KMS-11 (cell line): Measurements from ENCODE around the gene ADAR.

Experiments
- H2AFZ ChIP-seq: fragments of 200-600 bp; sonication (generic); 2 replicates; pipeline ENCODE4 v1.6.1; 2016; ENCODE audit warnings: antibody characterized with exemption, mixed run types, low read depth
- H3K27ac ChIP-seq: fragments of 200-600 bp; sonication (generic); 2 replicates; pipeline ENCODE4 v1.6.1; 2016; ENCODE audit warnings: mild to moderate bottlenecking, mixed run types
- H3K27me3 ChIP-seq: fragments of 200-600 bp; sonication (generic); 2 replicates; pipeline ENCODE4 v1.6.1; 2017; ENCODE audit warnings: mild to moderate bottlenecking, low read depth, mixed run types, moderate library complexity; ENCODE audit not compliant: insufficient read depth
- H3K36me3 ChIP-seq: fragments of 200-600 bp; sonication (generic); 2 replicates; pipeline ENCODE4 v1.6.1; 2017; ENCODE audit warnings: mild to moderate bottlenecking, mixed run types; ENCODE audit not compliant: insufficient read depth
- H3K4me1 ChIP-seq: fragments of 200-600 bp; sonication (generic); 2 replicates; pipeline ENCODE4 v1.6.1; 2016; ENCODE audit warnings: mild to moderate bottlenecking, low read depth, mixed run types; ENCODE audit not compliant: poor library complexity, severe bottlenecking
- H3K4me2 ChIP-seq: fragments of 200-600 bp; sonication (generic); 2 replicates; pipeline ENCODE4 v1.7.0; 2016; ENCODE audit warnings: mild to moderate bottlenecking, mixed run types
- H3K4me3 ChIP-seq: fragments of 200-600 bp; sonication (generic); IDR thresholded peaks from 2 replicates; pipeline ENCODE4 v1.6.1; 2017; ENCODE audit warnings: low read depth, low read length, mixed read lengths; ENCODE audit not compliant: insufficient read depth
- H3K79me2 ChIP-seq: fragments of 200-600 bp; sonication (generic); 2 replicates; pipeline ENCODE4 v1.6.1; 2016; ENCODE audit warnings: low read depth, mixed run types; ENCODE audit not compliant: insufficient read depth
- H3K9ac ChIP-seq: fragments of 200-600 bp; sonication (generic); 2 replicates; pipeline ENCODE4 v1.6.1; 2016; ENCODE audit warnings: mild to moderate bottlenecking, mixed run types
- H4K20me1 ChIP-seq: fragments of 200-600 bp; sonication (generic); 2 replicates; pipeline ENCODE4 v1.6.1; 2016; ENCODE audit warnings: mild to moderate bottlenecking, mixed run types; ENCODE audit not compliant: insufficient read depth
- CTCF ChIP-seq: fragments of 200-600 bp; sonication (generic); conservative IDR thresholded peaks from 2 replicates; pipeline ENCODE4 v1.6.1; 2017; ENCODE audit warnings: low read depth, mild to moderate bottlenecking, antibody characterized with exemption, low read length, moderate library complexity, mixed read lengths

ADAR gene

GRCh38 chr1:154577346-154578057 lies 30.5 kb downstream of the ADAR start:
- no peak for TF ChIP-seq CTCF
- Histone ChIP-seq H3K9ac (no peak overlapping the region), H2AFZ (no peak overlapping the region), H3K36me3 (peaks cover 13% of the 10 kb centered on the region; the same call in 1 of the 2 replicates), H3K27me3 (peaks cover 13% of the 10 kb centered on the region; the same call in 1 of the 2 replicates), H3K4me2 (no peak overlapping the region), H3K4me1 (peaks cover 21% of the 10 kb centered on the region), H3K79me2 (no peaks in the 10 kb centered on the region), H3K4me3 (no peak overlapping the region), H3K27ac (no peak overlapping the region), H4K20me1 (no peaks in the 10 kb centered on the region)

GRCh38 chr1:154575951-154576566 lies 31.9 kb downstream of the ADAR start:
- Histone ChIP-seq H3K36me3 (peaks cover 5% of the 10 kb centered on the region; the same call in 1 of the 2 replicates), H3K27me3 (peaks cover 14% of the 10 kb centered on the region; the same call in 1 of the 2 replicates), H3K79me2 (no peaks in the 10 kb centered on the region), H3K9ac (no peak overlapping the region), H3K4me2 (no peak overlapping the region), H2AFZ (no peak overlapping the region), H3K4me1 (peaks cover 21% of the 10 kb centered on the region), H3K27ac (no peak overlapping the region), H3K4me3 (no peak overlapping the region), H4K20me1 (no peaks in the 10 kb centered on the region)
- TF ChIP-seq CTCF, result no peak

- Histone ChIP-seq H3K9ac (no peak overlapping the region), H3K4me2 (no peak overlapping the region; the same call in 1 of the 2 replicates), H4K20me1 (no peaks in the 10 kb centered on the region)
Observed at GRCh38 chr1:154575147-154575927, 32.6 kb downstream of the ADAR start.

More at GRCh38 chr1:154575147-154575927, 32.6 kb downstream of the ADAR start:
- Histone ChIP-seq H3K4me3 (no peak overlapping the region), H3K4me1 (peaks cover 21% of the 10 kb centered on the region), H3K27me3 (peaks cover 21% of the 10 kb centered on the region), H3K36me3 (no peaks in the 10 kb centered on the region; the same call in 1 of the 2 replicates), H3K27ac (peak overlapping the region; percentile 4; the same call in 1 of the 2 replicates), H2AFZ (no peak overlapping the region), H3K79me2 (no peaks in the 10 kb centered on the region)
- no peak for TF ChIP-seq CTCF
